ENCODE data around the gene TTC23.
"Not testable (repeated sequence)": the region's sequence is repeated elsewhere in the genome, so short reads cannot be mapped to it uniquely, and the experiment has no call there.

The TTC23 gene

DNA sequence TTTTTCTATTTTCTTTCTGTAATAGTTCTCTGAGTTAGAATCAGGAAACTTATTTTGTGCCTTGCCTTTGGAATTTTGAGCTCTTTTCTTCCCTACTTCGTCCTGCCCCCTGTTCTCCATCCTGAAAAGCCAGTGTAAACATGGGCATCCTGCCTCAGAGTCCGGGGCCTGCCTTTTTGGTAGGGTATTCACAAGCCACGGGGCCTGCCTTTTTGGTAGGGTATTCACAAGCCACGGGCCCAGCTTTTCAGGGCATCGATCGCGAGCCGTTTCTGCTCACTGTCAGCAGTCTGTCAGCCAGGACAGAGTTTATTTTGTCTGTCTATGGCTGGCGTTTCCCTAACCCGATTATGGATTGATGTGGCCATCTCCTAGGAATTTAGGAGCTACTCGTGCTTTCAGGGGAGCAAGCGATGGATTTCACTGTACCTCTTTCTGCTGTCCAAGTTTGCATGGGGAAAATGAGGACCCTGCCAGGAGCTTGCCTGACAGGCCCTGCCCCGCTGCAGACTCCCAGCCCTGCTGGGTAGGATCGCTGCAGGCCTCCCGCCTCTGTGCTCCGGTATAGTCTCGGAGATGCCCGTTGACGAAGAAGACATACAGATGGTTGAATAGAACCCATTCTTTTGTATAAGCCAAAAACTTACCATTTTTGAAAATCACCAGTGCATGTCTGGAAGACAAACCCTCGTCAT lies 131.7 kb downstream of the TTC23 start:
- no peak for DNase-seq

DNA sequence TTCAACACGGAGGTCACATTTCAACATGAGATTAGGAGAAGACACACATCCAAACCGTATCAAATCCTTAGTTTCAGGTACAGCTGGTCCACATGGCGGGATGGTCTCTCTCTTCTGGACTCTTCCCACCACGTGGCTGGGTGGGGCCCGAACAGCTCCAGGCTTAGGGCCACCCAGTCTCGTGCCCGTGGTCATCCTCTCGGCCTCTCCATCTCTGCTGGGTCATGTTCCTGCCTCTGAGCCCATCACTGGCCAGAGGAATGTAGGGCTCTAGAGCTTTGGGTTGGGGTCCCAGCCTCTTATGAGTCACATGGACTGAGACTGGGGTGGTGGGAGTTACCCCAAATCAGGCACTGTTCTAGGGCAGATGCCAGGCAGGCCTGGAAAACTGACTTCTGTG lies 132.3 kb downstream of the TTC23 start:
- DNase-seq: no peak

DNA sequence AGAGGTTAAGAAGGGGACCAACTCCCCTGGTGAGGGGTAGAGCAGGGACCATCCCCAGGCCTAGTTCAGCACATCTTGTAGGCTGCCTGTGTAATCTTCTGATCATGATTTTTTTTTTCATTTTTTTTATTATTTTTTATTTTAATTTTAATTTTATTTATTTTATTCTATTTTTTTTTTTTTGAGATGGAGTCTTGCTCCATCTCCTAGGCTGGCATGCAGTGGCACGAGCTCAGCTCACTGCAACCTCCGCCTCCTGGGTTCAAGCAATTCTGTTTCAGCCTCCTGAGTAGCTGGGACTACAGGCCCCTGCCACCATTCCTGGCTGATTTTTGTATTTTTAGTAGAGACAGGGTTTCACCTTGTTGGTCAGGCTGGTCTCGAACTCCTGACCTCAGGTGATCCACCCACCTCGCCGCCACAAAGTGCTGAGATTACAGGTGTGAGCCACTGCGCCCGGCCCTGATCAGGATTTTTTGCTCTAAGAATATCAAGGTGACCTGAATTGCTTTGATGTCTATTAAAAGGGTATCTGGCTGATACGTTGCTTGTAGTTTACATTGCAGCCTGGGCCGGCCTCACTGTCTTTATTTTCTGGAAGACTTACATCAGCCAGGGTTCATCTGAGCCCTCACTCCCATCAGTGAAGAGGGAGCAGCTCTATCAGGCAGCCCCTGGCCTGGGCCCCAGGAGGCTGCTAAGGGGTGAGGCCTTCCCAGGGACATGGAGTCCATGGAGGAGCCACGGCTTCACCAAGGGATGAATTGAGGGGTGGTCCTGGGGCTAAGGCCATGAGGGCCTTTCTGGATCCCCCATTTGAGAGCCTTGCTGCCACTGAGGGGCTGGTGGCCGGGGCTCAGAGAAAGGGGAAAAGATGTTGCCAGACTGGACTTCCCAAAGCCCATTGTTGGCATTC lies 133.8 kb downstream of the TTC23 start:
- no peak for DNase-seq

DNA sequence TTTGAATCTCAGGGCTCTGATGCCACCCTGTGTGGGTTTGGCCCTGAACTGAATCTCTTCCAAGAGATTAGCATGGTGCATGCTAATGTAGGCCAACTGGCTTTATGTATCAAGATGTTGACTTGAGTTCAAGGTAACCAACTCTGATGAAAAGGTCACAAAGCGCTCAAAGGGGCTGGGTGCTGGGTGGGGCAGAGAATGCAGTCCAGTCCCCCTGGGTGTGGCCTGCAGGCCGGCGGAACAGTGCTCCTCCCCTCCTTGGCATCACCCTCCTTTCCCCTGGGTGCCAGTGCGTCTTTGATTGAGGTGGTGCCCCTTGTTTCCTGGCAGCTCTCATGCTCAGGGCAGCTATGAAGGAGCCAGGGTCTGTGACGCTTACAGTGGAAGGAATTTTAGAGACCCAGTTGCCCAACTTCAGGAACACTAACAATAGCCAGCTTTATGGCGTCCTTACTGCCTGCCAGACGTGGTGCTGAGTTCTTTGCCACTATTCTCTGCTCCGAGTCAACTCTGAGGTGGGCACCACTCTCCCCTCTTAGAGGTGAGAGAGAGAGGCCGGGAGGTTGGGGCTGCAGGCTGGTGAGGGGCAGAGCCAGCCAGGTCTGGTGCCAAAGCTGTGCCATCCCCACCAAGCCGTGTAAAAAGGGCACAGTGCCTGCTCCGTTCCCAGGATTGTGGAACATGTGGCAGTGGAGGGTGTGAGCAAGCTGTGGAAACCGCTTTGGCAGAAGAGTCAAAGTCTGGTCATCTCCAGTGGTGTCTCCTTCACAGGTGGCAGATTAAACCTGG lies 134.7 kb downstream of the TTC23 start:
- no peak for DNase-seq

DNA sequence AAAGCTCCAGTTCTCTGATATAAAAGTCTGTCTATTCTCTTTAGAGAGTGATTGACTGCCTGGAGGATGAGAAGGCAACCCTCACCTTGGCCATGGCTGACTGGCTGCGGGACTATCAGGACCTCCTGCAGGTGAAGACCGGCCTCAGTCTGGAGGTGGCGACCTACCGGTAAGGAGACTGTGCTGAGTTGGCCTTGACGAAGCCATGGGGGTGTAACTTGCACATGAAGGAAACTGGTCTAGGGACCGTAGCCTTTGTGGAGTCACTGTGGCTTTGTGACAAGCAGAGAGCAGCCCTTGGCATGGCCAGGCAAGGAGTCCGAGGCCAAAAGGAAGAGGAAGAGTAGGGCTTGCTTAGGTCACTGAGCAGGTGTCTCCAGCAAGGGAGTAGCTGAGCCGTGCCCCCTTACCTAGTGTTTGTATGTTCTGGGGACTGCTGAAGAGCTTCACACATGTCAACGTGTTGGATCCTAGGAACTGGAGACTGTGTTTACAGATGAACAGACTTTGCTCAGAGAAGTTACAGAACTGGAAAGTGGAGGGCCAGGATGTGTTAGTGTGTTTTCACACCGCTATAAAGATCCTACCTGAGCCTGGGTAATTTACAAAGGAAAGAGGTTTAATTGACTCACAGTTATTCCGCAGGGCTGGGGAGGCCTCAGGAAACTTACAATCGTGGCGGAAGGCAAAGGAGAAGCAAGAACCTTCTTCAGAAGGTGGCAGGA lies 135.7 kb downstream of the TTC23 start:
- no peak for DNase-seq

DNA sequence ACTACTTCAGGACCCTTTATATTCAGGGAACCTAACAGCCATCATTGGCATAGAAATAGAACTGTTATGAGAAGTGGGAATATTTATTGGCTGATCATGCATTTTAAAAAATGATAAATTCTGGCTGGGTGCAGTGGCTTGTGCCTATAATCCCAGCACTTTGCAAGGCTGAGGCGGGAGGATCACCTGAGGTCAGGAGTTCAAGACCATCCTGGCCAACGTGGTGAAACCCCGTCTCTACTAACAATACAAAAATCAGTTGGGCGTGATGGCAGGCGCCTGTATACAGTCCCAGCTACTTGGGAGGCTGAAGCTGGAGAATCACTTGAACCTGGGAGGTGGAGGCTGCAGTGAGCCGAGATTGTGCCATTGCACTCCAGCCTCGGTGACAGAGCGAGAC lies 137.7 kb downstream of the TTC23 start:
- DNase-seq: not testable (repeated sequence)

DNA sequence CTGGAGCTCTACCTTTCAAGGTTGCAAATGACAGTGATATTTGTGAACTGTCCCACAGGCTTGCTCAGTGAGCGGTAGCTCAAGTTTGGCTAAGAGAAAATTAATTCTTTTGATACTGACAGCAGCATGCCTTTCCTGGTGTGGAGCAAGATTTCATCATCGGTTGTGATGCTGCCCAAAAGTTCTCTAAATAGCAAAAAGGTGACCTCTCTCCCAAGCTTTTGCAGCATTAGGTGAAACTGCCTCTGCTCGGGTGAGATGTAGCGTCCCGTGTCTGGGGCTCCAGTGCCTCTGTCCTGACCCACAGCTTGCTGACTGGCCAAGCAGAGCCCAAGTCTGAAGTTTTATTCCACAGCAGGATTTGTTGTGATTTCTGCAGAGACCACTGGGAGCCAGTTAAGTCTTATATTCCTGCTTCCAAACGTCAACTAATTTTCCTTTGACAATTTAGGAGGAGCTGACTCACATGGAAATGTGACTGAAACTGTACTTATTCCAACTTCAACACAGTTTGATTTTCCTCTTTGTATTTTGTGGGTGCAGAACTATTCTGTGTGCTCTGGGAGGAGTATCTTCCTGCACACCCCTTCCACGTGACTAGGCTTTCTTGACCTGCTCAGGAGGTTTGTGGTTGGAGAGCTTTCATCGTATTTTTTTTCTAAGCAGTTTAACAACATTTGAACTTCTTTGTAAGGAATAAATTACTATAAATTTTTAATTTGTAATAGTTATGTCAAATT lies 138.6 kb downstream of the TTC23 start:
- DNase-seq: no peak

DNA sequence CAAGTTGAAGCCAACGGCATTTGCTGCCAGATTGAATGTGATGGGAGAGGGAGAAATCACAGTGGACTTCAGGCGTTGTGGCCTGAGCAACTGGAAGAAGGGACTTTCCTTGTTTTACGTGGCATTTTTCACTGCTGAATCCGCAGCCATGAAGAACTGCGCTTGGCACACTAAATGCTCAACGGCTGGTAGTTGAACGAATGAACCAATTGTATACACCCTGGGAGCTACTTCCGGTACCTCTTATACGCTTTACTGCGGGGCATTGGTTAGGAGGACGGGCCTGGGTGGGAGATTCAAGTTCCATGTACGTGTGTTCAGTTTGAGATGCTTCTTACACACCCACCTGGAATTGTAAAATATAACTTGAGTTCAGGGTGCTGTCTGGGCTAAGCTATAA lies 139.3 kb downstream of the TTC23 start:
- DNase-seq: no peak

DNA sequence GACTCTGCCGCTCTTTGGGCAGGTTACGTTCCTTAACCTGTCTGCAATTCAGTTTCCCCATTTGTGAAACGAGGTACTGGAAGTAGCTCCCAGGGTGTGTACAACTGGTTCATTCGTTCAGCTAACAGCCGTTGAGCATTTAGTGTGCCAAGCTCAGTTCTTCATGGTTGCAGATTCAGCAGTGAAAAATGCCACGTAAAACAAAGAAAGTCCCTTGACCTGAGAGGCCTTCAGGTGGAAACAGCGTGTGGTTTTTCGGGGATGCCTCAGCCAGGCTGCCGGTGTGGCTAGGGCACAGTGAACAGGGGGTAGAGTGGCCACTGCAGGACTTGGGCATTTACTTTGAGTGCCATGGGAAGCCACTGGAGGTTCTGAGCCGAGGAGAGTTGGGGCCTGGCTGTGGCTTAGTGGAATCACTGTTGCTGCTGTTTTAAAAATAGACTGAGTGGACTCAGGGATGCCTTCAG lies 139.8 kb downstream of the TTC23 start:
- DNase-seq: no peak

DNA sequence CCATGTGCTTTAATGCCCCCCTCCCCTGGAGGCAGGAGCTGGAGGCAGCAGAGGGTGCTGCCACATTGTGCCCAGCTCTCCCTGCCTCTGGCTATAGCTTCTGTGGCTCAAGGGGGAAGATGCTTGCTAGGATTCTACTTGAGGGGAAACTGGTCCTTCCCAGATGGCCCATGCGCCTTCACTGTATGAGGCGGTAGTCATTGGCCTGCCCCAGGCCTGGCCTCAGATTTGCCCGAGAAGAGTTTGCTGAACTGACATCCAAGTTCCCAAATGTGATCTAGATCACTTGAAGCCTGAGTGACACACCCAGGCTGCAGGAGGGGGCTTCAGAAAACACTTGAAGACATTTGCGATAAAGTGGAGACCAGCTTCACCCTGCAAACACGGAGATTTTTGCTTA lies 140.4 kb downstream of the TTC23 start:
- no peak for DNase-seq

DNA sequence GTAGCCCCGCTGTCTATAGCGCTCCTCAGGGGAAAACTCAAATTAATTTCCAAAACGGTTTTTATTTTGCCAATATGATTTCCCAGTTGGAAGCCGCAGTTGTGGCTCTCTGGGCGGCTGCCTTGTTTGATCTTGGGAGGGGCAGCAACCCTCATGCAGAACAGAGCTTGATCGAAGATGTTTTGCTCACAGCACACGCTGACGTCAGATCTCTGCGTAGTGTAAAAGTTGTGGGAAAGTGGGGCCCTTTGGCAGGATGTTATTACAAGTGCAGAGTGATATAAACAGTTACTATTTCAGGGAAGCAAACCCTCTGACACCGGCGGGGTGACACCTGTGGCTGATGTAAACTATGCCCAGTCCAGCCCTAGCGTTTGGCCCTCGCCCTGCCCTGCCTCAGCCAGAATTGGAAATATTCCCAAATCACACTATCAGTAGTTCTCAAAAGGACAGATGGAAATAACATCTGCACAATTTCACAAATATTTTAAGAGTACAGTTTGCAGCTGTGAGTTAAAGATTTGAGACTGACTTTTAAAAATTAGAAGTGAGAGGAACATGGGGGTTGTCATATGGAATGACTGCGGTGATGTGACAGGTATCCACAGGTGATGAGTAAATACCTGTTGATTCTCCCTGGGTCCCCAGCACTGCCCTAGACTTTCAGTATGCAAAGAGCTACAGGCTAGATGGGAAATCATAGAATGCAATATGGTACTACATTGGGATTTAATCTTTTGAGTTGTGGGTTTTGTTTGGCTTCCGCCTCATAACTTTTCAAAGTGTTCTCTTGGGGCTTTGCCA lies 142.8 kb downstream of the TTC23 start:
- no peak for DNase-seq

DNA sequence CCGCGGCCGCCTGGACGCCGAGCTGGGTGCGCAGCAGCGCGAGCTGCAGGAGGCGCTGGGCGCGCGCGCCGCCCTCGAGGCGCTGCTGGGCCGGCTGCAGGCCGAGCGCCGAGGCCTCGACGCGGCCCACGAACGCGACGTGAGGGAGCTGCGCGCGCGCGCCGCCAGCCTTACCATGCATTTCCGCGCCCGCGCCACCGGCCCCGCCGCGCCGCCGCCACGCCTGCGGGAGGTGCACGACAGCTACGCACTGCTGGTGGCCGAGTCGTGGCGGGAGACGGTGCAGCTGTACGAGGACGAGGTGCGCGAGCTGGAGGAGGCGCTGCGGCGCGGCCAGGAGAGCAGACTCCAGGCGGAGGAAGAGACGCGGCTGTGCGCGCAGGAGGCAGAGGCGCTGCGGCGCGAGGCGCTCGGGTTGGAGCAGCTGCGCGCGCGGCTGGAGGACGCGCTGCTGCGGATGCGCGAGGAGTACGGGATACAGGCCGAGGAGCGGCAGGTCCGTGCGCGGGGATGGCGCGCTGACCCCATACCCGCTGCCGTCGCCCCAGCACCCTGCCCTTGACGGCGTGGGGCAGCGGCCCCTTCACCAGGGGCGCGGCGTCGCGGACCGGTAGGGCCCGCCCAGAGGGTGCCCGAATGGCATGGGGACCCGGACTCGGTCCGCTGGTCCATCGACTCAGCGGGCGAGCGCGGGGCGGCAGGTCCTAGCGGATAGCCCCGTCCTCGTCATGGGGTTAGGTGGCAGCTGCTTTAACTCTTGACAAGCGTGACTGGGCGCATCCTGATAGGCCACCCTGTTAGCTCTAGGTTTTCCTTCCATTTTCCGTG lies 143.7 kb downstream of the TTC23 start:
- no peak for DNase-seq

DNA sequence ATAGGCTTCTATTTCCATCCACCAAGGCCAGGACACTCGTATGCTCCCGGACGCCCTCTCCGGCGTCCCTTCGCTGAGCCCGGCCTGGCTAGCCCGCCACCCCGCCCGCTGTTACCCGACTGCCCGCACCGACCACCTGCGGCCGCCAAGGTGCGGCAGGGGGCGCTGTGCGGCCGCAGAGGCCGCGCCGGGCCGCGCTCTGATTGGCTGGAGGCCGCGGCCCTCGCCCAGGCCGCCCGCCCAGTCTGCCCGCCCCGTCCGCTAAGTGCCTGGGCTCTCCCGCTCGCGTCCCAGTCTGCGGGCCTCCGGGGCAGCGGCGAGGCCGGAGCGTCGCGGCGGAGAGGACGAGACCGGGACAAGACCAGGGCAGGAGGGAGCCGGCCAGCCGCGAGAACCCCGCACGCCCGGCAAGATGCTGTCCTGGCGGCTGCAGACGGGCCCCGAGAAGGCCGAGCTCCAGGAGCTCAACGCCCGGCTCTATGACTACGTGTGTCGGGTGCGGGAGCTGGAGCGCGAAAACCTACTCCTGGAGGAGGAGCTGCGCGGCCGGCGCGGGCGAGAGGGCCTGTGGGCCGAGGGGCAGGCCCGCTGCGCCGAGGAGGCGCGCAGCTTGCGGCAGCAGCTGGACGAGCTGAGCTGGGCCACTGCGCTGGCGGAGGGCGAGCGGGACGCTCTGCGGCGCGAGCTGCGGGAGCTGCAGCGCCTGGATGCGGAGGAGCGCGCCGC lies 144.4 kb downstream of the TTC23 start, which contains the start of gene SYNM:
Gene SYNM, plus strand, starts transcription at position 293 of the 726 bp plus-strand sequence. Its CDS starts 120 bp downstream, at position 413.
- DNase-seq: no peak

DNA sequence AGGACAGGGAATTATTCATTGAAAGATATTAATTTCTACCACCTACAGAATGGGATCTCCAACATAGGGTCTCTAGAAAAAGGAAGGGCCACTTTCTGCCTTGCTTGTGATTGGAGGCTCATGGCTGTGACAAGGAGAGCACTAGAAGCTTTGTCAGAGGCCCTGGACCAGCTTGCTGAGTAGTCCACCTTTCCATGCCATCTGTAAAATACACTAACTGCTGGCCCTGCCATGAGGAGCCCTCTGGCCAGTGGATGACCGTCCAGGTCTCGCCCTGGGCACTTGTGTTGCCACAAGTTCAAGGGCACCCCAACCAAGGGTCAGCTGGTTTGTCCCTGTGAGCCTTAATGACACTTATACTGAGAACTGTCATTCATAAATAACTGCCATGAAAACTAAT lies 146.1 kb downstream of the TTC23 start:
- DNase-seq: no peak

DNA sequence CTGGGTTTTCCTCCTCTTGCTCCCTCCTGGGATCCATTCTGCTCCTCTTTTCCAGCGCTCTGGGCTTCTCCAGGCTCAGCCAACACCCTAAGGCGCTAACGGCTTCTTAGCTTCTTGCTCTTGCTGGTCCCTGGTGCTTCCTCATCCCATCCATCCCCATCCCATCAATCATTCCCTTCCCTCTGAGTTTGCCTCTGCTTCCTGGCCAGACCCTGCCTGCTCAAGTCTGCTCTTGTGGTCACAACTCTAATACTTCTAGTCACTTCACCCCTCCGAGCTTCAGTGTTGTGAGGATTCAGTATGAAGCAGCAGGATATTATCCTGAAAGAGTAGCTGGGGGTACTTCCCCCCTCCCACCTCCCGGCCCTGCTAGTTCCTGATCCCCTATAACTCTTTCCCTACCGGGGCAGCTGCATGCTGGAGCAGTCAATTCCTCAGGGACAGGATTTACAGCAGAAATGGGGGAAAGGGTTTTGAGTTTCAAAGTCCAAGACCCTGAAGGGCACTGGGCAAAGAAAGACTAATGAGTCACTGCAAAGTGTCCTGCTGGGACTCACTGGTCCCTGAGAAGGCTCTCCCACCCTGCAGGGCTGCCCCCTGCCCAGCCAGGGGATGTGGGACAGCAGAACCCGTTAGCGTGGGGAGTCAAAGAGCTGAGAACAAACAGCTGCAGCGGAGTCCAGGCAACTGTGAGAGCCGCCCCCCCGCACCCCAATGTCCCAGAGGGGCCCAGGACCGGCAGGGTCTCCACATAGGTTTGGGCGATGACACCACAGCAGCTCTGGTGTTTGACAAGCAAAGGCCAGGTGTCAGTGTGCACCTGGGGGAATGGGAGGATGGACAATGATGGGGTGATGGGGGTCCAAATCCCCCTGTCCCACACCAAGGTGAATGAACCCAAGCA lies 146.8 kb downstream of the TTC23 start:
- no peak for DNase-seq

DNA sequence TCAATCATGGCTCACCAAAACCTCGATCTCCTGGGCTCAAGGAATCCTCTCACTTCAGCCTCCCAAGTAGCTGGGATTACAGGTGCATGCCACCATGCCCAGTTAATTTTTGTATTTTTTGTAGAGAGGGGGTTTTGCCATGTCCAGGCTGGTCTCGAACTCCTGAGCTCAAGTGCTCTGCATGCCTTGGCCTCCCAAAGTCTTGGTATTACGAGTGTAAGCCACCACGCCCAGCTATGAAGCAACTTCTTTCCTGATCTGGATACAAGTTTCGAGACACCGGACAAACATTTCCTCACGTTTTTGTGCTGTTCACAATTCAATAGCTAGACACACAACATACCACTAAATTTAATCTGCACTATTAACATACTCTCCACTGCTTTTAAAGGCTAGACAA lies 147.9 kb downstream of the TTC23 start:
- no peak for DNase-seq

DNA sequence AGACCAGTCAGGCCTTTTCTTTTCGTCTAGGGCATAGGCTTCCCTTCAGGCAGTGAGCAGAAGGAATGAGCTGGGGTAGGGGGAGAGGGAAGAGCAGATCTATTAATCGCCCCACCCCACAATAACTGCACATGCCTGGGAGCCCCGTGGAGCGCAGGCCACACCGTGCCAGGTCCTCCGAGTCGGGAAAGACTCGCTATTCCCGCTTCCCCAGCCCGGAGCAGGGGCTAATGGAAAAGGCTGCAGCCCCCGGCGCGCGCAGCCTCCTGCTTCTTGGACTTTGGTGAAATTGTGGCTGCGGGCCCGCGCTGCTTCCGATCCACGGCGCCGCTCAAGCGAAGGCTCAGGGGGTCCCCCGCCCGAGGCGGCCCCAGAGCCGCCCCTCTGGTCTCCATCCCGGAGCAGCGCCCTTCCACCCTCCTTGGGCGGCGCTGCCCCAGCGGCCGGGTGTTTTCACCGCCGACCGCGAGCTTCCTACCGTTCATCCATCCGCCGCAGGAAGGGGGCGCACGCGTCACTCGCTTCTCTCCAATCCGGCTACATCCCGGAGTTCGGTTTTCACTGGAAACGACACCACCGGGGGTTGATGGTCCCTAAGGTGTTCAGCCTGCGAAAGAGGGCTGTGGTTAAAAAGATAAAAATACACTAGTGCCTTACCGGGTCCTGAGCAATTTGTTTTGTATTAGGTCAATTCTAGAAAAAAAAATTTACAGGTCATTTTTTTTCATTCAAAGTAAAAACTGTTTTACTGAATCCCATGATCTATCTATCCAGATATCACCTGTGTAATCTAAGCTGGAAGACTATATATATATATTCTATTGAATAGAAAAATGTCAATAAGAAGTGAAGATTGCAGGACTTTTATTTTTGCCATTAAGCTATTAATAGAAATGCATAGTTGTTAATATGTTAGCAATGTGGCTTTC lies 148.9 kb downstream of the TTC23 start:
- no peak for DNase-seq
